ENCODE results near the gene STEAP1. TPM values are rescaled to one million over a fixed set of nuclear protein-coding genes. Genes with fewer than 3 reads are reported as not detected.

Gene STEAP1
- total RNA-seq, 1 experiment from 2014 or later = 213 TPM

DNA sequence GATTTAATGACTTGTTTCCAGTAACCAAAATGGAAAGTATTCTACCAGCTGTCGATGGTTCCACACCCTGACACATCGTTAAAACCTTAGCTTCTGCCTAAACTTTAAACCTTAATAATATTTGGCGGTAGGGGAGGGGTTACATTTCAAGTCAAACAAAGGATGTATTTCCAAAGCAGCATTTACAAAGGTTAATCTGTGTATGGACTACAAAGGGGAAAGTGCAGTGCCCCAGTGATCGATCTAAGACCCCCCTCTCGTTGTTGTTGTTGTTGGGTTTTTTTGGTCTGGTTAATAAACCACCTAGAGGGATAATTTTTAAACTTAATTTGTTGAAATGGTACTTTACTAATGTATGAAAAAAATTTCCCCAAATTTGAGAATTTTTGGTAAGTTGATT, 56.2 kb downstream of the STEAP1 start:
- CTCF ChIA-PET = interaction anchor here (1.0 kb wide), 1 partner anchor 217 kb away, joined by 5 read pairs; no protein-coding TSS in a partner anchor
- no peak for TF ChIP-seq EZH2 (IDR thresholded peaks at IDR 0.05; ENCODE audit: borderline replicate concordance, low read depth, low read length, poor library complexity, severe bottlenecking)
- TF ChIP-seq, protein P1, sequence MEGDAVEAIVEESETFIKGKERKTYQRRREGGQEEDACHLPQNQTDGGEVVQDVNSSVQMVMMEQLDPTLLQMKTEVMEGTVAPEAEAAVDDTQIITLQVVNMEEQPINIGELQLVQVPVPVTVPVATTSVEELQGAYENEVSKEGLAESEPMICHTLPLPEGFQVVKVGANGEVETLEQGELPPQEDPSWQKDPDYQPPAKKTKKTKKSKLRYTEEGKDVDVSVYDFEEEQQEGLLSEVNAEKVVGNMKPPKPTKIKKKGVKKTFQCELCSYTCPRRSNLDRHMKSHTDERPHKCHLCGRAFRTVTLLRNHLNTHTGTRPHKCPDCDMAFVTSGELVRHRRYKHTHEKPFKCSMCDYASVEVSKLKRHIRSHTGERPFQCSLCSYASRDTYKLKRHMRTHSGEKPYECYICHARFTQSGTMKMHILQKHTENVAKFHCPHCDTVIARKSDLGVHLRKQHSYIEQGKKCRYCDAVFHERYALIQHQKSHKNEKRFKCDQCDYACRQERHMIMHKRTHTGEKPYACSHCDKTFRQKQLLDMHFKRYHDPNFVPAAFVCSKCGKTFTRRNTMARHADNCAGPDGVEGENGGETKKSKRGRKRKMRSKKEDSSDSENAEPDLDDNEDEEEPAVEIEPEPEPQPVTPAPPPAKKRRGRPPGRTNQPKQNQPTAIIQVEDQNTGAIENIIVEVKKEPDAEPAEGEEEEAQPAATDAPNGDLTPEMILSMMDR (conservative IDR thresholded peaks at IDR 0.05; ENCODE audit: low read depth, low read length) = no peak
- Histone ChIP-seq H3K36me3 (ENCODE audit: insufficient read depth, low read length, poor library complexity, severe bottlenecking) (peaks cover 3% of the 10 kb centered on the region), H3K9me3 (ENCODE audit: low read depth, low read length, poor library complexity, severe bottlenecking) (no peaks in the 10 kb centered on the region), H3K27ac (ENCODE audit: low read depth, low read length, poor library complexity, severe bottlenecking) (peak overlapping the region; percentile 98), H3K4me1 (ENCODE audit: insufficient read depth, low read length, poor library complexity, severe bottlenecking) (peaks cover 36% of the 10 kb centered on the region), H3K27me3 (replicated peaks; ENCODE audit: insufficient read depth, low read depth, low read length, poor library complexity) (no peaks in the 10 kb centered on the region), H3K4me3 (ENCODE audit: low read depth, low read length, poor library complexity, severe bottlenecking) (peak overlapping the region; percentile 88)
- peak; percentile 64 for DNase-seq (ENCODE audit: low spot score)
- BruUV-seq (replicated peaks) = no TSS peak
- POLR2A ChIA-PET (ENCODE audit: low non-redundant PET) = interaction anchor here (0.6 kb wide), 2 partner anchors 880 to 1626 kb away, joined by 3 to 4 read pairs; no protein-coding TSS in a partner anchor
- intact Hi-C loops (cut with micrococcal nuclease; ENCODE audit: unreplicated experiment) = loop anchor here (5.0 kb wide), 3 partner anchors 52 to 217 kb away; partner anchors contain the start of gene CLDN12

DNA sequence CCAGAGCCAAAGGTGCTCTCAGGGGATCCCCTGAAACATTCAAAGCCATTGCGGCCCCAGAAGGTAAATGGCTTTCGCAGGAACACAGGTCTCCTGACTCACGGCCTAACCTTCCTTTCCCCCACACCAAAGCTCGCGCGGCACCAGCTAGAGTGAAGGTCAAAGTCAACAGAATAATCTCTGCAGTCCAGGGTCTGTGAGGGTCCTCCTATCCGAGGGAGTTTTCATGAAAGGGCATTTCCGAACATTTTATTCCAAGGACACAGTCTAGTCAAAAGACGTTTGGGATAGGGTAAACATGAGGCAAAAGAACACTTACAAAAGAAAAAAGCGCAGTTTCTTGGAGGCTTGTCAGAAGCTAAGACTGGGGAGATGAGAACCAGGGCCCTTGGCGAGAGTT, 56.7 kb downstream of the STEAP1 start:
- no TSS peak for BruUV-seq (replicated peaks)
- H3K27ac ChIP-seq (ENCODE audit: low read depth, low read length, poor library complexity, severe bottlenecking) = peak overlapping the region; percentile 98
- H3K4me3 ChIP-seq (ENCODE audit: low read depth, low read length, poor library complexity, severe bottlenecking) = peak overlapping the region; percentile 88
- DNase-seq (ENCODE audit: low spot score) = peak; percentile 48
- H3K4me1 ChIP-seq (ENCODE audit: insufficient read depth, low read length, poor library complexity, severe bottlenecking) = peaks cover 38% of the 10 kb centered on the region
- intact Hi-C loops (cut with micrococcal nuclease; ENCODE audit: unreplicated experiment) = loop anchor here (5.0 kb wide), 3 partner anchors 51 to 216 kb away; partner anchors contain the start of gene CLDN12
- TF ChIP-seq, protein P1 (conservative IDR thresholded peaks at IDR 0.05; ENCODE audit: low read depth, low read length) = no peak
- TF ChIP-seq EZH2 (IDR thresholded peaks at IDR 0.05; ENCODE audit: borderline replicate concordance, low read depth, low read length, poor library complexity, severe bottlenecking) = no peak
- no peaks in the 10 kb centered on the region for H3K27me3 ChIP-seq (replicated peaks; ENCODE audit: insufficient read depth, low read depth, low read length, poor library complexity)
- no peaks in the 10 kb centered on the region for H3K9me3 ChIP-seq (ENCODE audit: low read depth, low read length, poor library complexity, severe bottlenecking)
- H3K36me3 ChIP-seq (ENCODE audit: insufficient read depth, low read length, poor library complexity, severe bottlenecking) = peaks cover 8% of the 10 kb centered on the region
- CTCF ChIA-PET = interaction anchor here (0.6 to 1.0 kb wide), 2 partner anchors 12 to 217 kb away, joined by 3 to 5 read pairs; no protein-coding TSS in a partner anchor
- POLR2A ChIA-PET (ENCODE audit: low non-redundant PET) = interaction anchor here (0.6 to 1.0 kb wide), 3 partner anchors 57 to 1625 kb away, joined by 3 to 5 read pairs (median 4); partner anchors contain the start of gene STEAP1

DNA sequence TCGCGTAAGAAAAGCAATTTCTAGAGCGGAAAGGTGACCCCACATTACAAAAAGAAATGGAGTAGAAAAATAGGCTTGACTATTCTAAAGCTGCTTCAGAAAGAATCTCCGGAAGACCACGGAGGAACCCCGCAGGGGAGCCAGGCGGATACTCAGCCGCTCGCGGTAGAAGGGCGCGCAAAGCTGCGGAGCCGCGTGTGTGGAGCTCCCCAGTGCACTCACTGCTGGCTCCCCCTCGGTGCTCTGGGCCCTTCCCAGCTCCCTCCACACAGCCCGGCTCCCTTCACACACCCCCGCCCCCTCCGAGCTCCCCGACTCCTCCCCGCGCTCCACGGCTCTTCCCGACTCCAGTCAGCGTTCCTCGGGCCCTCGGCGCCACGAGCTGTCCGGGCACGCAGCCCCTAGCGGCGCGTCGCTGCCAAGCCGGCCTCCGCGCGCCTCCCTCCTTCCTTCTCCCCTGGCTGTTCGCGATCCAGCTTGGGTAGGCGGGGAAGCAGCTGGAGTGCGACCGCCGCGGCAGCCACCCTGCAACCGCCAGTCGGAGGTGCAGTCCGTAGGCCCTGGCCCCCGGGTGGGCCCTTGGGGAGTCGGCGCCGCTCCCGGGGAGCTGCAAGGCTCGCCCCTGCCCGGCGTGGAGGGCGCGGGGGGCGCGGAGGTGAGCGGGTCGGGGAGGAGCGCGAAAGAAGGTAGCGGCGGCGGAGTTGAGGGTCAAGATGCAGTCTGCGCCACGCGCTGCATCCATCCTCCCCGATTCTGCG, 57.3 kb downstream of the STEAP1 start, which contains the start of gene STEAP2:
Gene STEAP2 (plus strand): TSS at position 350 of the 758 bp plus-strand sequence. CDS start 13,343 bp downstream, outside the sequence.
- ChIA-PET CTCF (interaction anchor here (0.6 to 1.0 kb wide), 2 partner anchors 11 to 216 kb away, joined by 3 to 5 read pairs; no protein-coding TSS in a partner anchor), POLR2A (ENCODE audit: low non-redundant PET) (interaction anchor here (0.6 to 1.0 kb wide), 4 partner anchors 57 to 1625 kb away, joined by 3 to 5 read pairs (median 3); partner anchors contain the start of gene STEAP1)
- peak; percentile 99 for DNase-seq (ENCODE audit: low spot score)
- peaks cover 38% of the 10 kb centered on the region for H3K4me1 ChIP-seq (ENCODE audit: insufficient read depth, low read length, poor library complexity, severe bottlenecking)
- no peak for TF ChIP-seq EZH2 (IDR thresholded peaks at IDR 0.05; ENCODE audit: borderline replicate concordance, low read depth, low read length, poor library complexity, severe bottlenecking)
- TF ChIP-seq, protein P1 (conservative IDR thresholded peaks at IDR 0.05; ENCODE audit: low read depth, low read length) = peak; percentile 82
- peaks cover 10% of the 10 kb centered on the region for H3K36me3 ChIP-seq (ENCODE audit: insufficient read depth, low read length, poor library complexity, severe bottlenecking)
- BruUV-seq (replicated peaks) = no TSS peak
- peak within 1 kb of the TSS; percentile 88 for H3K4me3 ChIP-seq (ENCODE audit: low read depth, low read length, poor library complexity, severe bottlenecking)
- H3K9me3 ChIP-seq (ENCODE audit: low read depth, low read length, poor library complexity, severe bottlenecking) = no peaks in the 10 kb centered on the region
- intact Hi-C loops (cut with micrococcal nuclease; ENCODE audit: unreplicated experiment) = loop anchor here (5.0 kb wide), 3 partner anchors 51 to 216 kb away; partner anchors contain the start of gene CLDN12
- no peaks in the 10 kb centered on the region for H3K27me3 ChIP-seq (replicated peaks; ENCODE audit: insufficient read depth, low read depth, low read length, poor library complexity)
- peak within 1 kb of the TSS; percentile 98 for H3K27ac ChIP-seq (ENCODE audit: low read depth, low read length, poor library complexity, severe bottlenecking)
